Loucy (cell line): Measurements from ENCODE around the gene CAMKV.

Experiments
- EZH2phosphoT487 ChIP-seq: fragments of 200-600 bp; IDR thresholded peaks from 2 replicates; pipeline ENCODE4 v1.6.1; 2018; ENCODE audit warnings: antibody characterized with exemption, mild to moderate bottlenecking, moderate library complexity, borderline replicate concordance
- TF ChIP-seq, protein P1 (sequence below): fragments of 200-600 bp; sonication (generic); conservative IDR thresholded peaks from 2 replicates; pipeline ENCODE4 v1.5.1; 2014; ENCODE audit warnings: mild to moderate bottlenecking, antibody characterized with exemption, low read length

DNA sequence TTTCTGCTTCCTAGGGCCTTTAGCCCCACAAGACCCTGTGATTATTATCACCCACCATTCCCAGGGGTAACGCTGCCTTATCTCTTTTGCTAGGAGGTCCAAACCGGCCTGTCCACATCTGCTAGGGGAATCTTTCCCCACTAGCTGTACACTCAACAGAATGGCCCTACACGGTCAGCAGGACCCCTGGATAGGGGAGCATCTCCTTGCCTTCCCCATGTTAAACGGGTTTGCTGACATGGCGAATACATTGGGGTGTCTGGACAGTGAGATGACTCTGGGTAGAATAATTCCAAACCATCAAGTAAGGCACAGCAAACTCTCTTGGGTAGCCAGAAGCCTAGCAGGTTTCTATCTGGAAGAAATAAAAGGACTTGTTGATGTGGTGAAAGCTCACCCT, 14.0 kb downstream of the CAMKV start:
- TF ChIP-seq, protein P1, sequence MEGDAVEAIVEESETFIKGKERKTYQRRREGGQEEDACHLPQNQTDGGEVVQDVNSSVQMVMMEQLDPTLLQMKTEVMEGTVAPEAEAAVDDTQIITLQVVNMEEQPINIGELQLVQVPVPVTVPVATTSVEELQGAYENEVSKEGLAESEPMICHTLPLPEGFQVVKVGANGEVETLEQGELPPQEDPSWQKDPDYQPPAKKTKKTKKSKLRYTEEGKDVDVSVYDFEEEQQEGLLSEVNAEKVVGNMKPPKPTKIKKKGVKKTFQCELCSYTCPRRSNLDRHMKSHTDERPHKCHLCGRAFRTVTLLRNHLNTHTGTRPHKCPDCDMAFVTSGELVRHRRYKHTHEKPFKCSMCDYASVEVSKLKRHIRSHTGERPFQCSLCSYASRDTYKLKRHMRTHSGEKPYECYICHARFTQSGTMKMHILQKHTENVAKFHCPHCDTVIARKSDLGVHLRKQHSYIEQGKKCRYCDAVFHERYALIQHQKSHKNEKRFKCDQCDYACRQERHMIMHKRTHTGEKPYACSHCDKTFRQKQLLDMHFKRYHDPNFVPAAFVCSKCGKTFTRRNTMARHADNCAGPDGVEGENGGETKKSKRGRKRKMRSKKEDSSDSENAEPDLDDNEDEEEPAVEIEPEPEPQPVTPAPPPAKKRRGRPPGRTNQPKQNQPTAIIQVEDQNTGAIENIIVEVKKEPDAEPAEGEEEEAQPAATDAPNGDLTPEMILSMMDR, result no peak
- TF ChIP-seq EZH2phosphoT487, result no peak
